Transverse colon (tissue), 4 donors: ENCODE measurements around the gene EXTL1. TPM values are rescaled to one million over a fixed set of nuclear protein-coding genes. Genes with fewer than 3 reads are reported as not detected.

Experiments
- DNase-seq: peaks from one replicate; pipeline ENCODE4 v3.0.0-alpha.2; 2019
- H3K27ac ChIP-seq, 4 donors: fragments of 200-600 bp; sonication (generic); 2 replicates each; pipeline ENCODE4 v1.5.1; 2016 to 2018; ENCODE audit warnings: inconsistent platforms in 4 of 4
- H3K27me3 ChIP-seq: fragments of 200-600 bp; sonication (generic); 2 replicates; pipeline ENCODE4 v1.5.1; 2017; ENCODE audit warnings: inconsistent platforms
- H3K36me3 ChIP-seq, 4 donors: fragments of 200-600 bp; sonication (generic); 2 replicates each; pipeline ENCODE4 v1.5.1; 2017 to 2019; ENCODE audit warnings: inconsistent platforms in 4 of 4
- H3K4me1 ChIP-seq, 4 donors: fragments of 200-600 bp; sonication (generic); 2 replicates each; pipeline ENCODE4 v1.5.1; 2017 to 2020; ENCODE audit warnings: inconsistent platforms in 4 of 4
- H3K4me3 ChIP-seq, 4 donors: fragments of 200-600 bp; sonication (generic); 1 replicate in 1 of 4; 2 replicates in 3 of 4; pipeline versions ENCODE4 v1.5.1 to v1.6.1; 2017 to 2019; ENCODE audit warnings: inconsistent platforms in 4 of 4
- H3K9me3 ChIP-seq, 2 donors: fragments of 200-600 bp; sonication (generic); 2 replicates each; pipeline ENCODE4 v1.5.1; 2017 to 2019; ENCODE audit warnings: inconsistent platforms in 2 of 2
- EP300 ChIP-seq: sonication (generic); formaldehyde crosslinking; IDR thresholded peaks from one replicate; pipeline ENCODE4 v1.6.1; 2017; ENCODE audit warnings: antibody characterized with exemption, low read depth
- POLR2A ChIP-seq: fragments of 450-650 bp; IDR thresholded peaks from one replicate; pipeline ENCODE4 v1.6.1; 2016; ENCODE audit warnings: antibody characterized with exemption, mild to moderate bottlenecking, moderate library complexity
- POLR2AphosphoS5 ChIP-seq, 3 donors: sonication (generic); formaldehyde crosslinking; IDR thresholded peaks; one replicate each; pipeline ENCODE4 v1.6.1; 2016; ENCODE audit warnings: antibody characterized with exemption in 3 of 3
- whole genome bisulfite sequencing, 2 donors: methylation state at CpG; one replicate each; pipeline ENCODE4 v1.1.5; 2018; ENCODE audit warnings: low coverage in 1 of 2; 5-methylcytosine and 5-hydroxymethylcytosine counted together
- in situ Hi-C, 4 donors: fragments of 200-750 bp; cut with MboI; loops; one replicate each; pipeline versions ENCODE4 v1.15.0 to v1.15.1; 2017; ENCODE audit warnings: low sequenced_read_pairs in 3 of 4, low pct_ligation_motif_present in 1 of 4, low pct_unique_long_range_greater_than_20kb in 1 of 4
- intact Hi-C: fragments of 100-400 bp; cut with DNase I; formaldehyde crosslinking; loops from one replicate; pipeline ENCODE4 v1.15.1; 2023; ENCODE audit warnings: low total_unique reads
- total RNA-seq, 4 donors: library from RNA; depleted of rRNA; stranded (reverse); fragments of >200 nt; gene quantifications; one replicate each; pipeline ENCODE4 v1.1.0, GENCODE V29; 2016
- TF ChIP-seq, protein P1 (sequence below), 5 experiments: fragments of 200-600 bp in 3 of 5; fragments of 450-650 bp in 2 of 5; sonication (generic) in 3 of 5; IDR thresholded peaks; 1 replicate in 2 of 5; 2 replicates in 3 of 5; pipeline ENCODE4 v1.5.1; 2016 to 2017; ENCODE audit warnings: antibody characterized with exemption in 5 of 5, inconsistent platforms in 3 of 5, mild to moderate bottlenecking in 2 of 5, moderate library complexity in 1 of 5

Gene EXTL1
- total RNA-seq, 4 donors from 2014 or later = 0.16 to 0.41 TPM; not detected in 2

- WGBS, 2 donors = 13% methylated on average over 39 of the region's 39 CpGs; no CpG with 5 or more reads in 1 of the 2 donors
- Histone ChIP-seq H3K27ac (peak overlapping the region; percentile 80 to 87 (median 86)), H3K9me3 (no peaks in the 10 kb centered on the region), H3K4me1 (peaks cover 3 to 15% (median 10%) of the 10 kb centered on the region in 4 donors), H3K27me3 (peaks cover 6% of the 10 kb centered on the region), H3K4me3 (peak overlapping the region; percentile 47 to 86 (median 58)), H3K36me3 (no peaks in the 10 kb centered on the region)
- peak; percentile 86 for DNase-seq
- in situ Hi-C loops (loop anchor here in 3 of 4 donors (25.0 kb wide), 2 partner anchors 101 to 126 kb away; partner anchors contain the start of genes C1orf232 (in 2 of the 3), FAM110D (in 2 of the 3), ZNF593 (in 2 of the 3) and ZNF593OS (in 2 of the 3)), intact Hi-C loops (loop anchor here (10.0 kb wide), 1 partner anchor 109 kb away; no protein-coding TSS in a partner anchor)
- TF ChIP-seq POLR2A (no peak), POLR2AphosphoS5 (IDR thresholded peaks at IDR 0.05) (no peak), EP300 (no peak)
- TF ChIP-seq, protein P1, sequence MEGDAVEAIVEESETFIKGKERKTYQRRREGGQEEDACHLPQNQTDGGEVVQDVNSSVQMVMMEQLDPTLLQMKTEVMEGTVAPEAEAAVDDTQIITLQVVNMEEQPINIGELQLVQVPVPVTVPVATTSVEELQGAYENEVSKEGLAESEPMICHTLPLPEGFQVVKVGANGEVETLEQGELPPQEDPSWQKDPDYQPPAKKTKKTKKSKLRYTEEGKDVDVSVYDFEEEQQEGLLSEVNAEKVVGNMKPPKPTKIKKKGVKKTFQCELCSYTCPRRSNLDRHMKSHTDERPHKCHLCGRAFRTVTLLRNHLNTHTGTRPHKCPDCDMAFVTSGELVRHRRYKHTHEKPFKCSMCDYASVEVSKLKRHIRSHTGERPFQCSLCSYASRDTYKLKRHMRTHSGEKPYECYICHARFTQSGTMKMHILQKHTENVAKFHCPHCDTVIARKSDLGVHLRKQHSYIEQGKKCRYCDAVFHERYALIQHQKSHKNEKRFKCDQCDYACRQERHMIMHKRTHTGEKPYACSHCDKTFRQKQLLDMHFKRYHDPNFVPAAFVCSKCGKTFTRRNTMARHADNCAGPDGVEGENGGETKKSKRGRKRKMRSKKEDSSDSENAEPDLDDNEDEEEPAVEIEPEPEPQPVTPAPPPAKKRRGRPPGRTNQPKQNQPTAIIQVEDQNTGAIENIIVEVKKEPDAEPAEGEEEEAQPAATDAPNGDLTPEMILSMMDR (IDR thresholded peaks at IDR 0.05) = peak; percentile 99 to 100 (median 100)
These were observed 14.6 kb downstream of the EXTL1 start for GRCh38 chr1:26035959-26036755.

DNA sequence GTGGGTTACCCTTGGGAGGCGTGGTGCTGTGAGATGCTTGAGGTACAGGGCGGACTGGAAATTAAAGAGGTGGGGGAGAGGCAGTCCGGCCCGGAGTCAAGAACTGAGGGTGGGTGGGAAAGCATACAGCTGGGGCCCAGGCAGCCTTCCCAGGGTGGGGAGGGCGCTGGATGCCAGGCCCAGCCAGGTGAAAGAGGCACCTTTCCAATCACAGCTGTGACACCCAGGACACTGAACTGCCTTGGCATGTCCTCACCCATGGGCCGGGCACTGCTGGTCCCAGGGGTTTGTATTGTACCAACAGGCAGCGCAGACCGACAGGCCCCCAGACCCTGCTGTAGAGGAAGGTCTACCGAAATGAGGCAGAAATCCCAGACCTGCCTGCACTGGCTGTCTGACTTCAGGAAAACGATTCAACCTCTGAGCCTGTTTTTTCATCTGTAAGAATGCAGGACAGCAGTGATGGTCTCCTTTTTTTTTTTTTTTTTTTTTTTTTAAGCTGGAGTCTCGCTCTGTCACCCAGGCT, 15.2 kb downstream of the EXTL1 start:
- Histone ChIP-seq H3K27ac (no peak overlapping the region), H3K36me3 (no peaks in the 10 kb centered on the region), H3K4me1 (peaks cover 3 to 15% (median 10%) of the 10 kb centered on the region in 4 donors), H3K9me3 (no peaks in the 10 kb centered on the region), H3K4me3 (no peak overlapping the region), H3K27me3 (peaks cover 12% of the 10 kb centered on the region)
- intact Hi-C loops = loop anchor here (10.0 kb wide), 1 partner anchor 108 kb away; no protein-coding TSS in a partner anchor
- 65 to 92% methylated on average over 4 to 10 of the region's 11 CpGs for whole genome bisulfite sequencing, 2 donors
- in situ Hi-C loops = loop anchor here in 3 of 4 donors (25.0 kb wide), 2 partner anchors 100 to 125 kb away; partner anchors contain the start of genes C1orf232 (in 2 of the 3), FAM110D (in 2 of the 3), ZNF593 (in 2 of the 3) and ZNF593OS (in 2 of the 3)
- no peak for TF ChIP-seq POLR2AphosphoS5 (IDR thresholded peaks at IDR 0.05)
- TF ChIP-seq, protein P1 (IDR thresholded peaks at IDR 0.05) = no peak
- no peak for TF ChIP-seq POLR2A
- TF ChIP-seq EP300 = no peak
- DNase-seq = no peak

DNA sequence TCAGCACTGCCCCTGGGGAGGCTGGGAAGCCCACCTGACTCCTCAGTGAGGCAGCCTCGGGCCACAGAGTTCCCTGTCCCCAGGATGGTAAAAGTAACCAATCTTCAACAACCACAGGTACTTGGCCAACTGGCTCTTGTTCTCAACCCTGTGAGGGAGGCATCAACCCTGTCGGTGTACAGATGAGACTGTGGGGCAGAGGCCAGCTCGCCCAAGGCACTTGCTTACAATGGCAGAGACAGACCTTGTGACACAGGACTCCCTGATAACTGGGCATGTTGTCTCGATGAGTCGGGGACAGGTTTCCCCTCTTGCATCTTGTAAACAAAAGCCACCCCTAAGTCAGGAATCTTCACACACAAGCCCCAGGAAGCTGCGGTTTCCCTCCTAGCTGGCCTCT, 16.3 kb downstream of the EXTL1 start:
- Histone ChIP-seq H3K27ac (no peak overlapping the region), H3K9me3 (no peaks in the 10 kb centered on the region), H3K4me3 (no peak overlapping the region), H3K27me3 (peaks cover 20% of the 10 kb centered on the region), H3K4me1 (peaks cover 3 to 15% (median 10%) of the 10 kb centered on the region in 4 donors), H3K36me3 (no peaks in the 10 kb centered on the region)
- DNase-seq = no peak
- no peak for TF ChIP-seq EP300
- TF ChIP-seq POLR2AphosphoS5 (IDR thresholded peaks at IDR 0.05) = no peak
- TF ChIP-seq, protein P1 (IDR thresholded peaks at IDR 0.05) = no peak
- TF ChIP-seq POLR2A = no peak
- in situ Hi-C loops (loop anchor here in 3 of 4 donors (25.0 kb wide), 2 partner anchors 99 to 124 kb away; partner anchors contain the start of genes C1orf232 (in 2 of the 3), FAM110D (in 2 of the 3), ZNF593 (in 2 of the 3) and ZNF593OS (in 2 of the 3)), intact Hi-C loops (loop anchor here (10.0 kb wide), 1 partner anchor 107 kb away; no protein-coding TSS in a partner anchor)
- 85% methylated on average over 6 of the region's 6 CpGs; no CpG with 5 or more reads in 1 of the 2 donors for WGBS, 2 donors
